Neural progenitor cell (in vitro differentiated cells): Measurements from ENCODE around the gene GATAD2A. TPM values are rescaled to one million over a fixed set of nuclear protein-coding genes. Genes with fewer than 3 reads are reported as not detected.
"Not testable (repeated sequence)": the region's sequence is repeated elsewhere in the genome, so short reads cannot be mapped to it uniquely, and the experiment has no call there.

Source experiments
- DNase-seq: peaks from one replicate; pipeline ENCODE4 v3.0.0-alpha.2; 2016; ENCODE audit warnings: low spot score
- H2AFZ ChIP-seq: fragments of 200-600 bp; sonication (generic); replicated peaks from 2 replicates; pipeline ENCODE4 v1.6.1; 2016; ENCODE audit warnings: antibody characterized with exemption
- H3F3A ChIP-seq: fragments of 200-600 bp; sonication (generic); 2 replicates; pipeline ENCODE4 v1.6.1; 2016; ENCODE audit warnings: antibody characterized with exemption, low read depth
- H3K27ac ChIP-seq: fragments of 200-600 bp; sonication (generic); 2 replicates; pipeline ENCODE4 v1.5.1; 2016; ENCODE audit warnings: mild to moderate bottlenecking
- H3K27me3 ChIP-seq: fragments of 200-600 bp; sonication (generic); 2 replicates; pipeline ENCODE4 v1.6.1; 2016; ENCODE audit warnings: mild to moderate bottlenecking, moderate library complexity
- H3K36me3 ChIP-seq: fragments of 200-600 bp; sonication (generic); 2 replicates; pipeline ENCODE4 v1.5.1; 2016
- H3K4me1 ChIP-seq: fragments of 200-600 bp; sonication (generic); 2 replicates; pipeline ENCODE4 v1.6.1; 2016; ENCODE audit warnings: mixed run types
- H3K4me2 ChIP-seq: fragments of 200-600 bp; sonication (generic); 2 replicates; pipeline ENCODE4 v1.6.1; 2016
- H3K4me3 ChIP-seq: fragments of 200-600 bp; sonication (generic); 2 replicates; pipeline ENCODE4 v1.5.1; 2016
- H3K79me2 ChIP-seq: fragments of 200-600 bp; sonication (generic); 2 replicates; pipeline ENCODE4 v1.6.1; 2016; ENCODE audit warnings: low read depth
- H3K9ac ChIP-seq: fragments of 200-600 bp; sonication (generic); 2 replicates; pipeline ENCODE4 v1.6.1; 2016
- H3K9me3 ChIP-seq: fragments of 200-600 bp; sonication (generic); 2 replicates; pipeline ENCODE4 v1.5.1; 2016; ENCODE audit warnings: low read depth
- H4K20me1 ChIP-seq: fragments of 200-600 bp; sonication (generic); 2 replicates; pipeline ENCODE4 v1.6.1; 2016; ENCODE audit warnings: low read depth
- H3K27ac Mint-ChIP-seq: 3 replicates; pipeline ENCODE4 v1.8.0; 2021; ENCODE audit warnings: mixed read lengths
- H3K27me3 Mint-ChIP-seq: 2 replicates; pipeline ENCODE4 v1.8.0; 2022; ENCODE audit warnings: low read depth, mild to moderate bottlenecking, inconsistent platforms, moderate library complexity, mixed read lengths; ENCODE audit not compliant: insufficient read depth
- H3K36me3 Mint-ChIP-seq: 3 replicates; pipeline ENCODE4 v1.8.0; 2021; ENCODE audit warnings: mixed read lengths
- H3K4me1 Mint-ChIP-seq: 3 replicates; pipeline ENCODE4 v1.8.0; 2021; ENCODE audit warnings: mixed read lengths
- H3K4me3 Mint-ChIP-seq: 3 replicates; pipeline ENCODE4 v1.8.0; 2021; ENCODE audit warnings: mild to moderate bottlenecking, moderate library complexity, mixed read lengths
- H3K9me3 Mint-ChIP-seq: 3 replicates; pipeline ENCODE4 v1.8.0; 2020; ENCODE audit warnings: mixed read lengths
- EZH2 ChIP-seq: fragments of 200-600 bp; sonication (generic); IDR thresholded peaks from 2 replicates; pipeline ENCODE4 v1.6.1; 2017; ENCODE audit warnings: antibody characterized with exemption, mild to moderate bottlenecking, moderate library complexity
- EZH2phosphoT487 ChIP-seq: fragments of 200-600 bp; sonication (generic); IDR thresholded peaks from 2 replicates; pipeline ENCODE4 v1.6.1; 2017; ENCODE audit warnings: antibody characterized with exemption
- total RNA-seq: library from RNA; depleted of rRNA; stranded (reverse); fragments of >200 nt; gene quantifications from 2 replicates; pipeline ENCODE4 v1.2.3, GENCODE V29; 2015; ENCODE audit warnings: low replicate concordance
- TF ChIP-seq, protein P1 (sequence below): fragments of 200-600 bp; sonication (generic); IDR thresholded peaks from 2 replicates; pipeline ENCODE4 v1.5.1; 2017; ENCODE audit warnings: antibody characterized with exemption, mild to moderate bottlenecking

Gene GATAD2A
- total RNA-seq, 1 donor from 2014 or later: 37.9 TPM

- Histone ChIP-seq H3K27ac (no peak overlapping the region), H3F3A (peaks cover 17% of the 10 kb centered on the region), H2AFZ (no peak overlapping the region), H4K20me1 (peaks cover 34% of the 10 kb centered on the region), H3K9me3 (no peaks in the 10 kb centered on the region), H3K9ac (no peak overlapping the region), H3K4me2 (peak overlapping the region; percentile 95), H3K36me3 (no peaks in the 10 kb centered on the region), H3K4me3 (peak overlapping the region; percentile 80), H3K4me1 (peaks cover 6% of the 10 kb centered on the region), H3K27me3 (peaks cover 11% of the 10 kb centered on the region), H3K79me2 (peaks cover 39% of the 10 kb centered on the region)
- TF ChIP-seq, protein P1, sequence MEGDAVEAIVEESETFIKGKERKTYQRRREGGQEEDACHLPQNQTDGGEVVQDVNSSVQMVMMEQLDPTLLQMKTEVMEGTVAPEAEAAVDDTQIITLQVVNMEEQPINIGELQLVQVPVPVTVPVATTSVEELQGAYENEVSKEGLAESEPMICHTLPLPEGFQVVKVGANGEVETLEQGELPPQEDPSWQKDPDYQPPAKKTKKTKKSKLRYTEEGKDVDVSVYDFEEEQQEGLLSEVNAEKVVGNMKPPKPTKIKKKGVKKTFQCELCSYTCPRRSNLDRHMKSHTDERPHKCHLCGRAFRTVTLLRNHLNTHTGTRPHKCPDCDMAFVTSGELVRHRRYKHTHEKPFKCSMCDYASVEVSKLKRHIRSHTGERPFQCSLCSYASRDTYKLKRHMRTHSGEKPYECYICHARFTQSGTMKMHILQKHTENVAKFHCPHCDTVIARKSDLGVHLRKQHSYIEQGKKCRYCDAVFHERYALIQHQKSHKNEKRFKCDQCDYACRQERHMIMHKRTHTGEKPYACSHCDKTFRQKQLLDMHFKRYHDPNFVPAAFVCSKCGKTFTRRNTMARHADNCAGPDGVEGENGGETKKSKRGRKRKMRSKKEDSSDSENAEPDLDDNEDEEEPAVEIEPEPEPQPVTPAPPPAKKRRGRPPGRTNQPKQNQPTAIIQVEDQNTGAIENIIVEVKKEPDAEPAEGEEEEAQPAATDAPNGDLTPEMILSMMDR: no peak
- TF ChIP-seq EZH2: no peak
- no peak for TF ChIP-seq EZH2phosphoT487
- no peak for DNase-seq
- Mint-ChIP-seq H3K4me3 (peak overlapping the region; percentile 92), H3K9me3 (peaks cover 3% of the 10 kb centered on the region), H3K4me1 (peaks cover 28% of the 10 kb centered on the region), H3K27ac (no peak overlapping the region), H3K27me3 (peaks cover 2% of the 10 kb centered on the region), H3K36me3 (peaks cover 2% of the 10 kb centered on the region)
Observed at GRCh38 chr19:19387108-19387507, 18.4 kb upstream of the GATAD2A start.

DNA sequence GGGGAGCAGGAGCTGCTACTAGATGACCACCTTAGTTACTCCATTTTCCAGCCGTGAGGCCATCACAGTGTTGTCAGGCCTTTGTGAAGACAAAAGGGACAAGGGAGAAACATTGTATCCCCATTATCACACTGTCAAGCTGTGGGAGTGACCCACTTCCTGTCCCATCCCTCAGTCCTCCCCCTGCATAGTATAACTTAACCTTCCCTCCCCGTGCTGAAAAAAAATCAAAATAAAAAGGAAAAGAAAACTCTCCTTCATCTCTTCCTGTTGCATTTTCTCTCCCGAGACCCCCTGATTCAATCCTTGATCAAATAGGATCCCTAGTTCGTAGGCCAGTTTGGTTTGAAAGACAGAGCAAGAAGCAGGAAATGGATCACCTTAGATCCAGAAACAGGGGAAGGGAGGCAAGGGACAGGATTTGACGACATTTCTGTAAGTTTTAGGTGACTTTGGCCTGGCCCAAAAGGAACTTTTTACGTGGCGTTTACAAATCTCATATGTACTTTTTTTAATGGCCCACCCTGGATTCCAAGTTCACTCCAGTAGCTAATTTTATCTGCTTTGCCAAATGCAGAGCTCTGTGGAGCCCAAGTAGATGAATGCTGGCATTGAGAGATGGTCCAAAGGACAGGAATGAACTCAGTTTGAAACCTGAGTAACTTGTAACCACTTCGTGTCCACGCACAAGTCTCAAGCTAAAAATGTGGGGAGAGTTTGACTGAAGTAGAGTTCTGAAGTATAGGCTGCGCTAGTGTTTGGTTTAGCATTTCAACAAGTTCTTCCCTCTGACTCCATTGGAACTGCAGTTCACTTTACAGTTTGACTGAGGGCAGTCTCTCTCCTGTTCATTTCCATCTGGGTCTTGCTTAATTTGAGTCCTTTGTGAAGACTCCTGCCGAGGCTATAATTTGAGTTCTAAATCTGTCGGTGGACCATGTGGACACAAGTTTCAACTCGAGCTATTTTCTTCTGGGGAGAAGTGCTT is 16.6 kb upstream of the GATAD2A start:
- H3K4me1 Mint-ChIP-seq: peaks cover 30% of the 10 kb centered on the region
- peak overlapping the region; percentile 19 for H3K9ac ChIP-seq

DNA sequence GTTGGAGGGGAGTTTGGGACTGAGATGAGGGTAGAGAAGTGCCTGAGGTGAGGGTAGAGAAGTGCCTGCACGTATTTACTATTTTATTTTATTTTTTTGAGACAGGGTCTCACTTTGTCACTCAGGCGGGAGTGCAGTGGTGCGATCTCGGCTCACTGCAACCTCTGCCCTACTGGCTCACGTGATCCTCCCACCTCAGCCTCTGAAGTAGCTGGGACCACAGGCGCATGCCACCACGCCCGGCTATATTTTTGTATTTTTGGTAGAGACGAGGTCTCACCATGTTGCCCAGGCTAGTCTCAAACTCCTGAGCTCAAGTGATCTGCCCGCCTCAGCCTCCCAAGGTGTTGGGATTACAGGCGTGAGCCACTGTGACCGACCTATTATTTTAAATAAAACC is 15.8 kb upstream of the GATAD2A start:
- Histone ChIP-seq H3K9ac (peak overlapping the region; percentile 19), H3F3A (peaks cover 12% of the 10 kb centered on the region), H3K79me2 (peaks cover 58% of the 10 kb centered on the region), H4K20me1 (peaks cover 35% of the 10 kb centered on the region)
- H3K4me3 Mint-ChIP-seq, H3K4me2 ChIP-seq, H3K4me3 ChIP-seq, H2AFZ ChIP-seq, H3K27ac Mint-ChIP-seq, H3K9me3 ChIP-seq, H3K36me3 Mint-ChIP-seq, H3K36me3 ChIP-seq, H3K27me3 Mint-ChIP-seq, H3K27me3 ChIP-seq, DNase-seq, H3K9me3 Mint-ChIP-seq, H3K27ac ChIP-seq, H3K4me1 ChIP-seq: not testable (repeated sequence)
- peaks cover 32% of the 10 kb centered on the region for H3K4me1 Mint-ChIP-seq

More for the DNA sequence above, 16.6 kb upstream of the GATAD2A start:
- peak overlapping the region; percentile 10 for H3K4me3 Mint-ChIP-seq
- Histone ChIP-seq H3K4me2 (no peak overlapping the region), H3K27ac (no peak overlapping the region), H3K9me3 (no peaks in the 10 kb centered on the region), H3K4me3 (no peak overlapping the region), H2AFZ (no peak overlapping the region), H3K4me1 (peaks cover 6% of the 10 kb centered on the region), H3K27me3 (peaks cover 10% of the 10 kb centered on the region), H3K36me3 (no peaks in the 10 kb centered on the region), H3K79me2 (peaks cover 55% of the 10 kb centered on the region), H3F3A (peaks cover 14% of the 10 kb centered on the region), H4K20me1 (peaks cover 35% of the 10 kb centered on the region)
- H3K36me3 Mint-ChIP-seq: peaks cover 2% of the 10 kb centered on the region
- H3K27me3 Mint-ChIP-seq: no peaks in the 10 kb centered on the region
- H3K9me3 Mint-ChIP-seq: no peaks in the 10 kb centered on the region
- TF ChIP-seq EZH2 (no peak), EZH2phosphoT487 (no peak)
- TF ChIP-seq, protein P1: no peak
- H3K27ac Mint-ChIP-seq: no peak overlapping the region
- no peak for DNase-seq

GRCh38 chr19:19394333-19394732 is 11.1 kb upstream of the GATAD2A start:
- Histone ChIP-seq H3K79me2 (peaks cover 71% of the 10 kb centered on the region), H4K20me1 (peaks cover 26% of the 10 kb centered on the region)
- not testable (repeated sequence) for H3K36me3 Mint-ChIP-seq, H3F3A ChIP-seq, DNase-seq, H3K27ac Mint-ChIP-seq, H3K4me3 Mint-ChIP-seq, H3K9me3 Mint-ChIP-seq, H3K27me3 Mint-ChIP-seq, H3K9me3 ChIP-seq, H3K4me1 ChIP-seq, H3K27me3 ChIP-seq, H3K9ac ChIP-seq, H3K4me3 ChIP-seq, H3K4me2 ChIP-seq, H3K27ac ChIP-seq, H3K36me3 ChIP-seq, H2AFZ ChIP-seq
- peaks cover 17% of the 10 kb centered on the region for H3K4me1 Mint-ChIP-seq
